Myocyte (in vitro differentiated cells): Measurements from ENCODE around the gene NTM. TPM values are rescaled to one million over a fixed set of nuclear protein-coding genes. Genes with fewer than 3 reads are reported as not detected.

Experiments used
- DNase-seq: peaks from one replicate; pipeline ENCODE4 v3.0.0-alpha.2; 2012; ENCODE audit warnings: low read depth
- total RNA-seq: library from RNA; depleted of rRNA; stranded (reverse); fragments of >200 nt; gene quantifications from 2 replicates; pipeline ENCODE4 v1.2.3, GENCODE V29; 2014

The NTM gene
- total RNA-seq, 1 donor from 2014 or later: 41.5 TPM

DNA sequence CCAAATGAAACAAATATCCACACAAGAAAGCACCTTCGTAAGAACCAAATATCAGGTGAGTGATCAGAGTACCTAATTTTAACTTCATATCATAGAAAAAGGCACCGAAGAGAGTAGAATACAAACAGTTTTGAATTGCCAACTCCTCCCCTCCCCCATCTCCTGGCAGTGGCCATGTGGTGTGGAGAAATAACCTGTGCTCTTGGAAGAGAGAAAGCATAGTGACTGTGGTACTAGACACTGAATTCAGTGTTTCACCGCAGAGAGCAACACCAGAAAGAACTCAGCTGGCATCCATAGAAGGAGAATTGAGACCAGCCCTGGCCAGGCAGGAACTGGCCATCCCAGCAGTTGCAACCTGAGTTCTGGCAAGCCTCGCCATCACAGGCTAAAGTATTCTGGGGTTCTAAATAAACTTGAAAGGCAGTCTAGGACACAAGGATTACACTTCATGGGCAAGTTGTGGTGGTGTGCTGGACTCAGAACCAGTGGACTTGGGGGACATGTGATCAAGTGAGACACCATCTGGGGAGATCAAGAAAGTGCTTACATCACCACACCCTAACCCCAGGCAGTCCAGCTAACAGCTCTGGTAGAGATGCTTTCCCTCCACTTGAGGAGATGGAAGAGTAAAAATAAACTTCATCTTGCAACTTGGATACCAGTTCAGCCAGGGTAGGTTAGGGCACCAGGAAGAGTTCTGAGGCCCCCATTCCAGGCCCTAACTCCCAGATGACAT is 1003.2 kb downstream of the NTM start:
- DNase-seq: no peak

DNA sequence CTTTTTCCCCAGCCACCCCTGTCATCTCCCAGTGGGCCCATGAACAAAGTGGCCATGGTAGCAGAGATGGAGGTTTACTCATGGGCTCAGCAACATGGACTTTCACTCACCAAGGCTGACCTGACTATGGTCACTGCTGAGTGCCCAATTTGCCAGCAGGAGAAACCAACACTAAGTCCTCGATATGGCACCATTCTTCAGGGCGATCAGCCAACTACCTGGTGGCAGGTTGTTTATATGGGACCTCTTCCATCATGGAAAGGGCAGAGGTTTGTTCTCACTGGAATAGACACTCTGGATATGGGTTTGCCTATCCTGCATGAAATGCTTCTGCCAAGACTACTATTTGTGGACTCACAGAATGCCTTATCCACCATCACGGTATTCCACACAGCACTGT is 1009.1 kb downstream of the NTM start:
- DNase-seq: no peak
